Hepatocyte (in vitro differentiated cells): ENCODE data around the gene RAB37. TPM values are rescaled to one million over a fixed set of nuclear protein-coding genes. Genes with fewer than 3 reads are reported as not detected.

ENCODE experiments used
- DNase-seq: peaks from one replicate; pipeline ENCODE4 v3.0.0-alpha.2; 2016; ENCODE audit warnings: low spot score
- H2AFZ ChIP-seq: fragments of 200-600 bp; sonication (generic); 2 replicates; pipeline ENCODE4 v1.6.0; 2016; ENCODE audit warnings: antibody characterized with exemption, mild to moderate bottlenecking
- H3K27ac ChIP-seq: fragments of 200-600 bp; sonication (generic); 2 replicates; pipeline ENCODE4 v1.5.1; 2016; ENCODE audit warnings: mild to moderate bottlenecking
- H3K27me3 ChIP-seq: fragments of 200-600 bp; sonication (generic); 2 replicates; pipeline ENCODE4 v1.6.1; 2016
- H3K36me3 ChIP-seq: fragments of 200-600 bp; sonication (generic); replicated peaks from 2 replicates; pipeline ENCODE4 v1.5.1; 2016; ENCODE audit warnings: low read depth; ENCODE audit not compliant: insufficient read depth
- H3K4me1 ChIP-seq: fragments of 200-600 bp; sonication (generic); 2 replicates; pipeline ENCODE4 v1.5.1; 2016; ENCODE audit warnings: mild to moderate bottlenecking, moderate library complexity; ENCODE audit not compliant: insufficient read depth
- H3K4me2 ChIP-seq: fragments of 200-600 bp; sonication (generic); 2 replicates; pipeline ENCODE4 v1.6.0; 2016
- H3K4me3 ChIP-seq: fragments of 200-600 bp; sonication (generic); 2 replicates; pipeline ENCODE4 v1.5.1; 2016; ENCODE audit warnings: mild to moderate bottlenecking
- H3K79me2 ChIP-seq: fragments of 200-600 bp; sonication (generic); 2 replicates; pipeline ENCODE4 v1.6.0; 2017; ENCODE audit warnings: mild to moderate bottlenecking
- H3K9me2 ChIP-seq: fragments of 200-600 bp; sonication (generic); replicated peaks from 2 replicates; pipeline ENCODE4 v1.6.0; 2017; ENCODE audit warnings: mild to moderate bottlenecking; ENCODE audit not compliant: insufficient read depth
- H3K9me3 ChIP-seq: fragments of 200-600 bp; sonication (generic); 2 replicates; pipeline ENCODE4 v1.5.1; 2016; ENCODE audit warnings: low read depth, mild to moderate bottlenecking
- H4K20me1 ChIP-seq: fragments of 200-600 bp; sonication (generic); 2 replicates; pipeline ENCODE4 v1.6.0; 2016; ENCODE audit warnings: mild to moderate bottlenecking; ENCODE audit not compliant: insufficient read depth, poor library complexity, severe bottlenecking
- EZH2 ChIP-seq: fragments of 200-600 bp; sonication (generic); IDR thresholded peaks from 2 replicates; pipeline ENCODE4 v1.6.1; 2016; ENCODE audit warnings: antibody characterized with exemption, mild to moderate bottlenecking, borderline replicate concordance
- EZH2phosphoT487 ChIP-seq: fragments of 200-600 bp; sonication (generic); IDR thresholded peaks from one replicate; pipeline ENCODE4 v1.6.1; 2018; ENCODE audit warnings: antibody characterized with exemption, mild to moderate bottlenecking, low read depth, moderate library complexity; ENCODE audit not compliant: unreplicated experiment, severe bottlenecking
- WGBS: methylation state at CpG from one replicate; pipeline ENCODE4 v1.1.6; 2016; ENCODE audit warnings: low lambda C conversion rate; ENCODE audit errors: missing lambda C conversion rate; 5-methylcytosine and 5-hydroxymethylcytosine counted together
- polyA plus RNA-seq: library from polyadenylated mRNA; unstranded; fragments of >200 nt; fragmentation: Nextera tagmentation; extraction: Ambion mirVana; gene quantifications from 2 replicates; pipeline ENCODE4 v1.2.1, GENCODE V29; 2016
- total RNA-seq: library from RNA; depleted of rRNA; stranded (reverse); fragments of >200 nt; gene quantifications from 2 replicates; pipeline ENCODE4 v1.2.3, GENCODE V29; 2014
- TF ChIP-seq, protein P1 (sequence below): fragments of 200-600 bp; sonication (generic); IDR thresholded peaks from 2 replicates; pipeline ENCODE4 v1.5.1; 2016; ENCODE audit warnings: antibody characterized with exemption, mild to moderate bottlenecking; ENCODE audit not compliant: poor library complexity

RAB37 gene
- total and polyA plus RNA-seq, 2 experiments from 2014 or later = 6.1 to 7.0 TPM

DNA sequence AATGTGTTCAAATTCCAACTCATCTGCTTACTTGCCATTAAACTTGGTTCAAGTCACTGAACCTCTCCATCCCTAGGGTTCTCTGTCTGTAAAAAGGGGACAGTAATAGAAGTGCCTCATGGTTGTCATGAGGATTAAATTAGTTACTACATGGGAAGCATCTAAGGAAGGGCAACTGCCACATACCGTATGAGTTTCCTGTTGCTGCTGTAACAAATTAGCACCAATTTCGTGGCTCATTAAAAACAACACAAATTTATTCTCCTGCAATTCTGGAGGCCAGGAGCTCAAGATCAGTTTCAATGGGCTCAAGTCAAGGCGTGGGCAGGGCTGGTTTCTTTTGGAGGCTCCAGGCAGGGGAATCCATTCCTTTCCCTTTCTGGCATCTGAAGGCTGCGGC is 43.0 kb upstream of the RAB37 start:
- WGBS = 85% methylated on average over 4 of the region's 4 CpGs
- Histone ChIP-seq H3K27ac (no peak overlapping the region), H3K36me3 (no peaks in the 10 kb centered on the region), H4K20me1 (no peaks in the 10 kb centered on the region), H2AFZ (no peak overlapping the region), H3K4me2 (no peak overlapping the region), H3K79me2 (no peaks in the 10 kb centered on the region), H3K4me1 (no peaks in the 10 kb centered on the region), H3K9me2 (no peaks in the 10 kb centered on the region), H3K27me3 (peaks cover 3% of the 10 kb centered on the region), H3K4me3 (no peak overlapping the region), H3K9me3 (no peaks in the 10 kb centered on the region)
- no peak for DNase-seq
- no peak for TF ChIP-seq EZH2phosphoT487
- TF ChIP-seq, protein P1, sequence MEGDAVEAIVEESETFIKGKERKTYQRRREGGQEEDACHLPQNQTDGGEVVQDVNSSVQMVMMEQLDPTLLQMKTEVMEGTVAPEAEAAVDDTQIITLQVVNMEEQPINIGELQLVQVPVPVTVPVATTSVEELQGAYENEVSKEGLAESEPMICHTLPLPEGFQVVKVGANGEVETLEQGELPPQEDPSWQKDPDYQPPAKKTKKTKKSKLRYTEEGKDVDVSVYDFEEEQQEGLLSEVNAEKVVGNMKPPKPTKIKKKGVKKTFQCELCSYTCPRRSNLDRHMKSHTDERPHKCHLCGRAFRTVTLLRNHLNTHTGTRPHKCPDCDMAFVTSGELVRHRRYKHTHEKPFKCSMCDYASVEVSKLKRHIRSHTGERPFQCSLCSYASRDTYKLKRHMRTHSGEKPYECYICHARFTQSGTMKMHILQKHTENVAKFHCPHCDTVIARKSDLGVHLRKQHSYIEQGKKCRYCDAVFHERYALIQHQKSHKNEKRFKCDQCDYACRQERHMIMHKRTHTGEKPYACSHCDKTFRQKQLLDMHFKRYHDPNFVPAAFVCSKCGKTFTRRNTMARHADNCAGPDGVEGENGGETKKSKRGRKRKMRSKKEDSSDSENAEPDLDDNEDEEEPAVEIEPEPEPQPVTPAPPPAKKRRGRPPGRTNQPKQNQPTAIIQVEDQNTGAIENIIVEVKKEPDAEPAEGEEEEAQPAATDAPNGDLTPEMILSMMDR = no peak
- no peak for TF ChIP-seq EZH2

DNA sequence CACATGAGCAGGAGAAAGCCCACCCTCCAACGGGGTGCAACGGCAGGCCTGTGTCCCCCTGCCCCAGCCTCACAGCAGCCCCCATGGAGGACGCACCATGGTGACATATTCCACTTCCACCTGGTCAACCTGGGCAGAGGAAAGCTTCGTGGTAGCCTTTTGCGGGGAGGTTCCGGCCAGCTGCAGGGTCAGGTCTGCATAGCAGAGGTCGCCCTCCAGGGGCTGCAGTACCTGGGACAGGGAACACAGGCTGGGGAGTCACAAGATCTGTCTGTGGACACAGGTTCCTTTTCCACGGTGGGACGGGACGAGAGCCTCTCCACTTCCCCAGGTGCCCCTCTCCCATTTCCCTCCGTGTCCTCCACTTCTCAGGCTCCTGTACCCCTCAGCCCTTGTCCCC is 41.4 kb upstream of the RAB37 start:
- DNase-seq = no peak
- H3K4me1 ChIP-seq = no peaks in the 10 kb centered on the region
- H3K27me3 ChIP-seq = peaks cover 3% of the 10 kb centered on the region
- H3K79me2 ChIP-seq = no peaks in the 10 kb centered on the region
- H4K20me1 ChIP-seq = no peaks in the 10 kb centered on the region
- no peak overlapping the region for H3K27ac ChIP-seq
- no peaks in the 10 kb centered on the region for H3K9me3 ChIP-seq
- no peak for TF ChIP-seq EZH2
- no peak for TF ChIP-seq EZH2phosphoT487
- TF ChIP-seq, protein P1 = no peak
- no peaks in the 10 kb centered on the region for H3K36me3 ChIP-seq
- H3K4me3 ChIP-seq = no peak overlapping the region
- WGBS = 85% methylated on average over 11 of the region's 11 CpGs
- H3K4me2 ChIP-seq = no peak overlapping the region
- H3K9me2 ChIP-seq = no peaks in the 10 kb centered on the region
- H2AFZ ChIP-seq = no peak overlapping the region

DNA sequence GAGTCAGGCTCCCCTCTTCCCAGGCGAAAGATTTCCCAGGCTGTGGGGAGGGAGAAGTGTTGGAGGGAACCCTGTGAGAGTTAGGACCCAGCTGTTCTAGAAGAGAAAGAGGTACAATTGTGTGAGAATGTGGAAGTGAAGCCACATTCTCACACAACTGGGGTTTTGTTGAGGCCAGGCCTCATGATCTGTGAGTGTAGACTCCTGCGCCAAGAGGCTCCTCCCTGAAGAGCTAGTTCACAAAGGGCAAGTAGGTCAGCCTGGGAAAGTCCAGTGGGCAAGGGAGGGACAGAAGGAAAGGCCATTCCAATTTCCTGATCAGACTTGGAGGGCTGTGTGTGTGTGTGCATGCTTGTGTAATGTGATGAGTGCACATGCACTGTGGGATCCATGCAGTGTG is 39.5 kb upstream of the RAB37 start:
- Histone ChIP-seq H3K36me3 (no peaks in the 10 kb centered on the region), H3K79me2 (no peaks in the 10 kb centered on the region), H3K9me2 (no peaks in the 10 kb centered on the region), H3K27me3 (peaks cover 3% of the 10 kb centered on the region), H3K4me1 (no peaks in the 10 kb centered on the region), H3K27ac (no peak overlapping the region), H2AFZ (no peak overlapping the region), H3K4me3 (no peak overlapping the region), H4K20me1 (no peaks in the 10 kb centered on the region), H3K9me3 (no peaks in the 10 kb centered on the region), H3K4me2 (no peak overlapping the region)
- DNase-seq = no peak
- WGBS = 83% methylated on average over 2 of the region's 2 CpGs
- no peak for TF ChIP-seq EZH2
- TF ChIP-seq EZH2phosphoT487 = no peak
- TF ChIP-seq, protein P1 = no peak

DNA sequence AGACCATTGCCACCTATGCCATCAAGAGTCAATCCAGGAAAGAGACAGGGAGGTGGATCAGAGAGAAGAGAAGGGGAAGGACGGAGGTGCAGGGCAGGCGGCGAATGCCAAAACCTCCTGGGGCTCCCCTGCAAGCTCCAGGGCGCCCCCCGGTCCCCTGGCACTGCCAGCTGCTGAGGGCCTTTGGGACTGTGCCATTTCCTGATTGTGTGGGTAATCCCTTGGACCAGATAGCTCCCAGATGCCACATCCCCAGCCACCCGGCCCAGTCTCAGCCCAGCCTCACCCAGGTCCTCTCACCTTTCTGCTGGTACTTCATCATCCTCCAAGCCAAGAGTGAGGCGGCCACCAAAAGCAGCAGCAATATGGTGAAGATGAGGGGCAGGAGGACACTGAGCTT is 39.0 kb upstream of the RAB37 start:
- H3K36me3 ChIP-seq = no peaks in the 10 kb centered on the region
- H3K4me1 ChIP-seq = no peaks in the 10 kb centered on the region
- H4K20me1 ChIP-seq = no peaks in the 10 kb centered on the region
- 94% methylated on average over 7 of the region's 7 CpGs for WGBS
- DNase-seq = no peak
- no peak overlapping the region for H3K4me3 ChIP-seq
- no peak overlapping the region for H2AFZ ChIP-seq
- H3K79me2 ChIP-seq = no peaks in the 10 kb centered on the region
- H3K27ac ChIP-seq = no peak overlapping the region
- H3K9me3 ChIP-seq = no peaks in the 10 kb centered on the region
- no peak overlapping the region for H3K4me2 ChIP-seq
- H3K27me3 ChIP-seq = peaks cover 2% of the 10 kb centered on the region
- TF ChIP-seq EZH2 (no peak), EZH2phosphoT487 (no peak)
- TF ChIP-seq, protein P1 = no peak
- no peaks in the 10 kb centered on the region for H3K9me2 ChIP-seq
